Measurements from ENCODE around the gene KIFAP3.

GRCh38 chr1:170041423-170042192 lies 32.9 kb downstream of the KIFAP3 start:
- no peak for TF ChIP-seq CTCF (IDR thresholded peaks at IDR 0.05 in 4 of 5, conservative IDR thresholded peaks at IDR 0.05 in 1 of 5)
- no peak for TF ChIP-seq POLR2A (IDR thresholded peaks at IDR 0.05)
